K562 (cell line): ENCODE measurements around the gene SLC22A12. TPM values are rescaled to one million over a fixed set of nuclear protein-coding genes. Genes with fewer than 3 reads are reported as not detected.
A peak's percentile ranks its signal among the peaks of the same experiment; 100 is the strongest.

Source experiments
- C11orf30 ChIP-seq: fragments of 450-650 bp; IDR thresholded peaks from 2 replicates; pipeline ENCODE4 v1.6.1; 2016; ENCODE audit warnings: low read depth, mild to moderate bottlenecking
- CBX3 ChIP-seq, 2 experiments: IDR thresholded peaks; 1 replicate in 1 of 2; 2 replicates in 1 of 2; pipeline ENCODE4 v1.6.1; 2012; ENCODE audit warnings: inconsistent platforms in 2 of 2, low read length in 2 of 2, borderline replicate concordance in 1 of 2, control low read depth in 1 of 2
- CCAR2 ChIP-seq: fragments of 200-400 bp; formaldehyde crosslinking; IDR thresholded peaks from 2 replicates; pipeline ENCODE4 v1.6.1; 2017; ENCODE audit warnings: mild to moderate bottlenecking, low read depth, low read length
- CHD4 ChIP-seq: fragments of 200-600 bp; sonication (generic); IDR thresholded peaks from 3 replicates; pipeline ENCODE4 v1.6.1; 2012; ENCODE audit warnings: low read depth, mild to moderate bottlenecking, mixed read lengths, low read length, inconsistent platforms; ENCODE audit not compliant: insufficient read depth, insufficient replicate concordance, poor library complexity, severe bottlenecking
- E2F3 ChIP-seq: fragments of 250-450 bp; sonication (Bioruptor Pico); IDR thresholded peaks from 2 replicates; pipeline ENCODE4 v1.4.0; 2020; ENCODE audit warnings: mild to moderate bottlenecking
- EGR1 ChIP-seq: fragments of 450-650 bp; conservative IDR thresholded peaks from 2 replicates; pipeline ENCODE4 v1.6.1; 2017; ENCODE audit warnings: mild to moderate bottlenecking
- EP400 ChIP-seq: fragments of 450-650 bp; IDR thresholded peaks from 2 replicates; pipeline ENCODE4 v1.6.1; 2017; ENCODE audit warnings: antibody characterized with exemption, mild to moderate bottlenecking, moderate library complexity
- EZH2 ChIP-seq: IDR thresholded peaks from 2 replicates; pipeline ENCODE4 v1.6.1; 2012; ENCODE audit warnings: low read depth, mild to moderate bottlenecking, inconsistent platforms, low read length, borderline replicate concordance
- GTF2E2 ChIP-seq: fragments of 200-800 bp; sonication (Bioruptor generic); IDR thresholded peaks from 2 replicates; pipeline ENCODE4 v1.6.1; 2016; ENCODE audit warnings: missing genetic modification characterization, missing compliant biosample characterization
- KAT8 ChIP-seq: fragments of 450-650 bp; IDR thresholded peaks from 2 replicates; pipeline ENCODE4 v1.6.1; 2016; ENCODE audit warnings: low read depth, mild to moderate bottlenecking
- RBM15 ChIP-seq: fragments of 200-400 bp; formaldehyde crosslinking; IDR thresholded peaks from 2 replicates; pipeline ENCODE4 v1.6.1; 2018; ENCODE audit warnings: mild to moderate bottlenecking, low read length, moderate library complexity; ENCODE audit not compliant: insufficient read depth
- SMAD2 ChIP-seq: fragments of 150-350 bp; IDR thresholded peaks from 2 replicates; pipeline ENCODE4 v1.6.1; 2014; ENCODE audit warnings: low read depth, mild to moderate bottlenecking, low read length
- SOX6 ChIP-seq: fragments of 450-650 bp; IDR thresholded peaks from 2 replicates; pipeline ENCODE4 v1.6.1; 2014; ENCODE audit warnings: mild to moderate bottlenecking
- STAT5A ChIP-seq: IDR thresholded peaks from 2 replicates; pipeline ENCODE4 v1.6.1; 2012; ENCODE audit warnings: low read length, inconsistent platforms, borderline replicate concordance
- TOE1 ChIP-seq, 2 experiments: fragments of 450-650 bp in 1 of 2; sonication (generic) in 1 of 2; formaldehyde crosslinking in 1 of 2; IDR thresholded peaks; 2 replicates each; pipeline versions ENCODE4 v1.7.1 to v1.8.0; 2016 to 2022; ENCODE audit warnings: borderline replicate concordance in 2 of 2, mild to moderate bottlenecking in 2 of 2, antibody characterized with exemption in 1 of 2, inconsistent platforms in 1 of 2, low read depth in 1 of 2, missing genetic modification reagents in 1 of 2, moderate library complexity in 1 of 2
- U2AF1 ChIP-seq: fragments of 200-400 bp; formaldehyde crosslinking; optimal IDR thresholded peaks from 2 replicates; pipeline ENCODE3; 2017; ENCODE audit warnings: mild to moderate bottlenecking, low read depth, low read length, moderate library complexity
- YY1 ChIP-seq, 3 experiments: IDR thresholded peaks; 2 replicates each; pipeline ENCODE4 v1.6.1; 2011; ENCODE audit warnings: low read length in 2 of 3, mild to moderate bottlenecking in 2 of 3, moderate library complexity in 2 of 3, borderline replicate concordance in 1 of 3, control low read depth in 1 of 3, low read depth in 1 of 3; ENCODE audit not compliant: insufficient read depth in 3 of 3, insufficient replicate concordance in 2 of 3, control insufficient read depth in 1 of 3, insufficient read length in 1 of 3; ENCODE audit errors: extremely low read depth in 1 of 3
- ZBTB17 ChIP-seq: fragments of 450-650 bp; formaldehyde crosslinking; IDR thresholded peaks from 2 replicates; pipeline ENCODE4 v1.4.0; 2020; ENCODE audit warnings: mild to moderate bottlenecking
- ZNF140 ChIP-seq: fragments of 250-450 bp; sonication (Bioruptor Pico); IDR thresholded peaks from 2 replicates; pipeline ENCODE4 v1.8.0; 2021; ENCODE audit warnings: moderate library complexity, mild to moderate bottlenecking, inconsistent platforms
- ZNF282 ChIP-seq: sonication (generic); formaldehyde crosslinking; IDR thresholded peaks from 2 replicates; pipeline ENCODE4 v1.8.1; 2023; ENCODE audit warnings: missing genetic modification reagents
- ZNF3 ChIP-seq: fragments of 250-450 bp; sonication (Bioruptor Pico); IDR thresholded peaks from 2 replicates; pipeline ENCODE4 v1.5.0; 2021; ENCODE audit warnings: mild to moderate bottlenecking, moderate library complexity
- ZNF324 ChIP-seq: fragments of 250-450 bp; sonication (Bioruptor Pico); IDR thresholded peaks from 2 replicates; pipeline ENCODE4 v1.4.0; 2020; ENCODE audit warnings: mild to moderate bottlenecking
- polyA plus RNA-seq, 8 experiments: library from polyadenylated mRNA; depleted of rRNA in 4 of 8; stranded (reverse) in 5 of 8; unstranded in 3 of 8; fragments of >200 nt; fragmentation: Nextera tagmentation in 2 of 8; fragmentation: Illumina TruSeq in 1 of 8; extraction: Ambion mirVana in 2 of 8; extraction: Trizol in 1 of 8; gene quantifications; 2 replicates each; pipeline versions ENCODE4 v1.2.1 to v1.2.3, GENCODE V29; 2011 to 2014; ENCODE audit warnings: inconsistent platforms in 1 of 8, missing spikeins in 1 of 8
- total RNA-seq, 7 experiments: library from RNA; depleted of rRNA in 6 of 7; stranded (reverse); fragments of >200 nt in 6 of 7; fragmentation: Illumina TruSeq in 2 of 7; extraction: Trizol in 2 of 7; gene quantifications; 2 replicates each; pipeline versions ENCODE4 v1.2.1 to v1.2.3, GENCODE V29; 2011 to 2021; ENCODE audit warnings: low replicate concordance in 1 of 7
- TF ChIP-seq, protein P1 (sequence below), 2 experiments: fragments of 450-650 bp in 1 of 2; sonication (generic) in 1 of 2; formaldehyde crosslinking in 1 of 2; IDR thresholded peaks in 1 of 2; conservative IDR thresholded peaks in 1 of 2; 2 replicates each; pipeline versions ENCODE4 v1.6.1 to v1.8.1; 2016 to 2023; ENCODE audit warnings: mild to moderate bottlenecking in 2 of 2, moderate library complexity in 2 of 2, inconsistent platforms in 1 of 2, missing genetic modification reagents in 1 of 2
- TF ChIP-seq, protein P2 (sequence below): fragments of 450-650 bp; formaldehyde crosslinking; IDR thresholded peaks from 2 replicates; pipeline ENCODE4 v1.4.0; 2022; ENCODE audit warnings: missing genetic modification characterization
- TF ChIP-seq, protein P3 (sequence below): IDR thresholded peaks from 2 replicates; pipeline ENCODE4 v1.6.1; 2011; ENCODE audit not compliant: insufficient read length; ENCODE audit errors: extremely low read depth

Gene SLC22A12
- total and polyA plus RNA-seq, 9 of the 15 experiments (the other 6 are each of a cell fraction or from before 2014, with no cell fraction given) = not detected

GRCh38 chr11:64566042-64566914 lies 24.7 kb upstream of the SLC22A12 start (continued):
- TF ChIP-seq CHD4 (no peak), EP400 (peak; percentile 53; the same call in 1 of the 2 replicates), SMAD2 (no peak), EGR1 (no peak), C11orf30 (no peak), TOE1 (IDR thresholded peaks at IDR 0.05; ENCODE audit: borderline replicate concordance) (no peak), TOE1 (CRISPR knock-in tag; IDR thresholded peaks at IDR 0.05; ENCODE audit: borderline replicate concordance, low read depth) (no peak), CBX3 (IDR thresholded peaks at IDR 0.05; ENCODE audit: borderline replicate concordance in 1 of 2, low read length in 2 of 2) (no peak), STAT5A (no peak), ZNF3 (CRISPR knock-in tag) (no peak), RBM15 (no peak), KAT8 (no peak), GTF2E2 (no peak), U2AF1 (no peak), ZNF140 (CRISPR knock-in tag) (no peak), CCAR2 (no peak), YY1 (IDR thresholded peaks at IDR 0.05; ENCODE audit: borderline replicate concordance in 1 of 3, control insufficient read depth in 1 of 3, extremely low read depth in 1 of 3, insufficient read depth in 3 of 3, insufficient read length in 1 of 3, insufficient replicate concordance in 2 of 3, low read depth in 1 of 3, low read length in 2 of 3) (no peak), SOX6 (peak; percentile 97), ZNF282 (CRISPR knock-in tag) (no peak), ZNF324 (CRISPR knock-in tag) (no peak), ZBTB17 (CRISPR knock-in tag) (no peak), E2F3 (CRISPR knock-in tag) (no peak), EZH2 (no peak)
- TF ChIP-seq, protein P1, sequence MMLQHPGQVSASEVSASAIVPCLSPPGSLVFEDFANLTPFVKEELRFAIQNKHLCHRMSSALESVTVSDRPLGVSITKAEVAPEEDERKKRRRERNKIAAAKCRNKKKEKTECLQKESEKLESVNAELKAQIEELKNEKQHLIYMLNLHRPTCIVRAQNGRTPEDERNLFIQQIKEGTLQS (IDR thresholded peaks at IDR 0.05) = peak; percentile 99
- TF ChIP-seq, protein P1 (CRISPR knock-in tag; conservative IDR thresholded peaks at IDR 0.05) = no peak
- TF ChIP-seq, protein P2, sequence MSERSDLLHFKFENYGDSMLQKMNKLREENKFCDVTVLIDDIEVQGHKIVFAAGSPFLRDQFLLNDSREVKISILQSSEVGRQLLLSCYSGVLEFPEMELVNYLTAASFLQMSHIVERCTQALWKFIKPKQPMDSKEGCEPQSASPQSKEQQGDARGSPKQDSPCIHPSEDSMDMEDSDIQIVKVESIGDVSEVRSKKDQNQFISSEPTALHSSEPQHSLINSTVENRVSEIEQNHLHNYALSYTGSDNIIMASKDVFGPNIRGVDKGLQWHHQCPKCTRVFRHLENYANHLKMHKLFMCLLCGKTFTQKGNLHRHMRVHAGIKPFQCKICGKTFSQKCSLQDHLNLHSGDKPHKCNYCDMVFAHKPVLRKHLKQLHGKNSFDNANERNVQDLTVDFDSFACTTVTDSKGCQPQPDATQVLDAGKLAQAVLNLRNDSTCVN (CRISPR knock-in tag) = no peak
- TF ChIP-seq, protein P3, sequence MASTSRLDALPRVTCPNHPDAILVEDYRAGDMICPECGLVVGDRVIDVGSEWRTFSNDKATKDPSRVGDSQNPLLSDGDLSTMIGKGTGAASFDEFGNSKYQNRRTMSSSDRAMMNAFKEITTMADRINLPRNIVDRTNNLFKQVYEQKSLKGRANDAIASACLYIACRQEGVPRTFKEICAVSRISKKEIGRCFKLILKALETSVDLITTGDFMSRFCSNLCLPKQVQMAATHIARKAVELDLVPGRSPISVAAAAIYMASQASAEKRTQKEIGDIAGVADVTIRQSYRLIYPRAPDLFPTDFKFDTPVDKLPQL = no peak
